ENCODE results near the gene SPRING1.

The SPRING1 gene

DNA sequence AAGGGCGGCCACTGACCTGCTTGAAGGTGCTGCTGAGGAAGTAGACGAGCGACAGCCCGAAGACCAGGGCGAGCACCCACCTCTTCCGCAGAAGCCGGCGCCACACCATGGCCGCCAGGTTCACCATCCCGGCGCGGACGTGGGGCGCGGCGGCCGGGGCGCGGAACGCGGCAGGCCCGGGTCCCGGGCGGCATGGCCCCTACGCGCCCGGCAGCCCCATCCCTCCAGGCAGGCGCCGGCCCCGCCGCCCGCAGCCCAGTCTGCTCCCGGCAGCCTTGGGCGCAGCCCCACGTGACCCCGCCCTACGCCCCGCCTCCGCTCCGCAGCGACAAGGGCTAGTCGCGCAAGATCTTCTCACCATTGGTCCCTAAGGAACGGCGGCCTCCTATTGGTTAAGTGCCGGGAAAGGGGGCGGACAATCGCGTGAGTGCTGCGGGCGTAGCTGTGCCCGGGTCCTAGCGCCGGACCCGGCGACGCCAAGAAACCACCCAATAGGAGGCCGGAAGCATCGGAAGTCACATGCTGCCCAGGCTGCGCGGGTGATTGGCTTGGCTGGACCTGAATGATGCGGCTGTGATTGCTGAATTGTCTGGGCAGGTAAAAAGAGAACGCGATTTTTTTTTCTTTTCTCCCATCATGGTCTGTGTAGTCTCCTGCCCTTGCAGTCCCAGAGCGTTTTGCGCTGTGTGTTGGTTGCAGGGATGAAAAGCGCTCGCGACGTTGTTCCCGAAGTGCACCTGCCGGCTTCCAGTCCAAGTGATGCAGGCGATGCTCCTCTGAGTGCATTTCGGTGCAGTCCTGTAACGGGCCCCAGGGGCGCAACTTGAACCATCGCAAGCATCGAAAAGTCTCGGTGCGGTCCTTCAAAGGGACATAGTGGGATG is at the start of gene SPRING1, which contains the start of gene RNFT2:
Gene SPRING1 (minus strand): TSS at position 296 of the 884 bp plus-strand sequence. CDS start 169 bp downstream, at position 127.
Gene RNFT2 (plus strand): TSS at position 542 of the 884 bp plus-strand sequence. CDS start 2,183 bp downstream, outside the sequence.
- peak within 1 kb of the TSS; percentile 96 to 97 for H3K27ac Mint-ChIP-seq
- ATAC-seq = peak; percentile 97
- peak; percentile 97 to 99 for DNase-seq
- no peaks in the 10 kb centered on the region for H3K27me3 Mint-ChIP-seq
- no peaks in the 10 kb centered on the region for H3K9me3 Mint-ChIP-seq
- peak within 1 kb of the TSS; percentile 88 to 94 for H3K4me3 Mint-ChIP-seq
- H3K4me1 Mint-ChIP-seq = peaks cover 38% of the 10 kb centered on the region

DNA sequence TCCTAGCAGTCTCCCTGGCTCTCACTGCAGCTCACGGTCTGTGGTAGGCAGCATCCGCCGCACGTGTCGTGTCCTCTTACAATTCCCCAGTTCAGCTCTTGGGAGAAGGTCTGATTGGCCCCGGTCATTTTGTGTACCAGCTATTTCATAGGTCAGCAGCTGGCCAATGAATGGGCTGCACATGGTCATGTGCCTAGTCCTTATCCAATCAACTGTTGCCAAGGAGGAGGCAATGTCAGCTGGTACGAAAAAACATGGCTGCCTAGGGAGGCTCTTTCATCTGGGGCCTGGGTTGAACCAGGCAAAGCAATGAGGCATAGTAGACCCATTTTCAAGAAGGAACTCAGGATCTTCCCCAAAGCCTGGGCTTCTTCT is 46.4 kb upstream of the SPRING1 start:
- H3K27me3 Mint-ChIP-seq = no peaks in the 10 kb centered on the region
- H3K4me3 Mint-ChIP-seq = no peak overlapping the region
- no peaks in the 10 kb centered on the region for H3K9me3 Mint-ChIP-seq
- no peak overlapping the region for H3K27ac Mint-ChIP-seq
- DNase-seq (no peak), ATAC-seq (no peak)
- no peaks in the 10 kb centered on the region for H3K4me1 Mint-ChIP-seq

DNA sequence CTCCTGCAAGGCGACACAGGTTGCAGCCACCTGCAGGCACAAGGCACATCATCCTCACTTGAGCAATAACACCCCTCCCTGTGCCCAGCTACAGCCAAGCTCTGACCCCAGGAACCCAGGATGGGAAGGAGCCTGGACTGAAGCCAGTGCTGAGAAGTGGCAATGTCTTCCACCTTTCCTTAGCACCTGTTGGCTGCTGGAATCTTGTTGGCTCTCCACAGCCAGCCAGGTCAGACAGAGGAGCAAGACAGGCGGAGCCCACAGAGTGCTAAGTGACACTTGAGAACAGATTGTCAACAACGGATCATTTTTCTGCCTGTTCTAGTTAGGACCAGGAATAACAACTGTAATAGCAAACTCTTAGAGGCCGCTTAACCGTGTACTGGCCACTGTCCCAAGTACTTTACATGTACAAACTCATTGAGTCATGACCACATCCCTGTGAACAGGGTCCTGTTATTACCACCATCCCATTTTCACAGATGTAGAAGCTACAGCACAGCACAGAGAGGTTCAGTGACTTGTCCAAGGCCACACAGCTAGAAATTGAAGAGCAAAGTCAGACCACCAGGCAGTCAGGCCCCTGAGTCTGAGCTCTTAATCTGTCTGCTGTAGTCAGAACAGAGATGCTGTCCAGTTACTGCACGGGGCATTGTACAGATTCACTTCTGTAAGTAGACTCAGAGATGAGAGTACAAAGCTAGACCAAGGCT is 45.8 kb upstream of the SPRING1 start:
- no peak overlapping the region for H3K4me3 Mint-ChIP-seq
- DNase-seq (no peak), ATAC-seq (no peak)
- no peaks in the 10 kb centered on the region for H3K4me1 Mint-ChIP-seq
- no peak overlapping the region for H3K27ac Mint-ChIP-seq
- H3K27me3 Mint-ChIP-seq = no peaks in the 10 kb centered on the region
- no peaks in the 10 kb centered on the region for H3K9me3 Mint-ChIP-seq

DNA sequence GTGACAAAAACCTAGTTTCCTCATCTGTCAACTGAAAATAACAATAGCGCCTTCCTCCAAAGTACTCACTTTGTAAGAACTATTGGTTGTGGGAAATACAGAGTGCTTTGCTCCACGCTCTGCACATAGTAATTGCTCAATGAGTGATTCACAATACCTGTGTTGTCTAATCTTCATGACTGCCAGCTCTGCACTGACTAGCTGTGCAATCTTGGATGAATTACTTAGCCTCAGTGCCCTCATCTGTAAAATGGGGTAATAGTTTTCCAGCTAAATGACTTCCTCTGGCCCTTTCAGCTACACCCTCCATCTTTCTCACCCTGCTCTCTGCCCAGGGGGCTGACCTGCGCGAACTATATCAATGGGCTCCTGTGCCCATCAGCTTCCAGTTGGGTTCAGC is 43.1 kb upstream of the SPRING1 start:
- Mint-ChIP-seq H3K9me3 (no peaks in the 10 kb centered on the region), H3K4me1 (no peaks in the 10 kb centered on the region), H3K27me3 (no peaks in the 10 kb centered on the region), H3K4me3 (no peak overlapping the region), H3K27ac (no peak overlapping the region)
- DNase-seq (no peak), ATAC-seq (no peak)

DNA sequence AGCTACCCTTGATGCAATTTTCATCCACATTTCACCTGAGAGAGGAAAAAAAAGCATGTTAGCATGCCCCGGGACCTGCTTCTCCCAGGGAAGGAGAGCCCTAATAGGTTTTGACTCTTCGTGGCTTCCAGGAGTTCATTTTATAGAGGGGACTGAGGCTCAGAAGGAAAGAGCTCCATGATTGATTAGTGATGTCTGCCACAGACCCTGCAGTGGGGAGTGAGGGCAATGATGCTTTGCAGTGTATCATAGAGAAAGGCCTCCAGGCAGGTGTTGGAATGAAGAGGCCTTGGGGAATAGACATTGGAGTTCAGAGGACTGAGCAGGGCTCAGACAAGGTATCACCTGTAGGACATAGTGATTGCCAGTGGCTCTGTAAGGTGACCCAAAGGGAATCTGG is 41.7 kb upstream of the SPRING1 start:
- Mint-ChIP-seq H3K4me1 (no peaks in the 10 kb centered on the region), H3K9me3 (no peaks in the 10 kb centered on the region), H3K4me3 (no peak overlapping the region), H3K27me3 (no peaks in the 10 kb centered on the region), H3K27ac (peak overlapping the region in 1 of 2 donors; percentile 40)
- ATAC-seq (no peak), DNase-seq (no peak)

GRCh38 chr12:116777245-116777644 is 39.4 kb upstream of the SPRING1 start:
- H3K4me1 Mint-ChIP-seq = peaks cover 9% of the 10 kb centered on the region
- no peak overlapping the region for H3K4me3 Mint-ChIP-seq
- DNase-seq = no peak
- no peak for ATAC-seq
- H3K27me3 Mint-ChIP-seq = no peaks in the 10 kb centered on the region
- H3K27ac Mint-ChIP-seq = no peak overlapping the region
- no peaks in the 10 kb centered on the region for H3K9me3 Mint-ChIP-seq

- H3K4me3 Mint-ChIP-seq = no peak overlapping the region
- H3K4me1 Mint-ChIP-seq = peaks cover 9% of the 10 kb centered on the region
- DNase-seq = no peak
- peak overlapping the region in 1 of 2 donors; percentile 78 for H3K27ac Mint-ChIP-seq
- H3K9me3 Mint-ChIP-seq = no peaks in the 10 kb centered on the region
- peak; percentile 66 for ATAC-seq
- H3K27me3 Mint-ChIP-seq = no peaks in the 10 kb centered on the region
These were observed 36.2 kb upstream of the SPRING1 start for GRCh38 chr12:116774020-116774419.

GRCh38 chr12:116773276-116773731 is 35.4 kb upstream of the SPRING1 start:
- H3K27me3 Mint-ChIP-seq = no peaks in the 10 kb centered on the region
- H3K27ac Mint-ChIP-seq = no peak overlapping the region
- DNase-seq (no peak), ATAC-seq (no peak)
- H3K4me3 Mint-ChIP-seq = no peak overlapping the region
- no peaks in the 10 kb centered on the region for H3K9me3 Mint-ChIP-seq
- peaks cover 9% of the 10 kb centered on the region for H3K4me1 Mint-ChIP-seq

DNA sequence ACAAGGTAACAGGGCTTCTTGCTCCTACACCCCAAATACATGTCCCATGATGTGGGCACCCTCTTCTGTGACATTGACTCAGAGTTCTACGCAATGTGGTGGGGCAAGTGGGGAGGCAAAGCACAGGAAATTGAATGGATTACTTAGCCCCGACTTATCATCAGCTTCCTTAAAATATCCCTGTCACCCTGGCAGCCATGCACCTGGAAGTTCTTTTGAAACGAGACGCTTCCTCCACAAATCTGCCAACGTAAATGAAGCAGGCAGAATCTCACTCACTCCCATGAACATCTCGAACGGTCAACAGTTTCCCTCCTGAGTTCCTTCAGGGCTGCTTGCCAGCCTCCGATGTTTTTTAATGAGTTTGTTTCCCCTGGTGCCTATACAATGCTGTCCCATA is 33.8 kb upstream of the SPRING1 start:
- Mint-ChIP-seq H3K4me3 (no peak overlapping the region), H3K27ac (no peak overlapping the region), H3K9me3 (no peaks in the 10 kb centered on the region), H3K4me1 (peaks cover 9% of the 10 kb centered on the region), H3K27me3 (no peaks in the 10 kb centered on the region)
- ATAC-seq (no peak), DNase-seq (no peak)

DNA sequence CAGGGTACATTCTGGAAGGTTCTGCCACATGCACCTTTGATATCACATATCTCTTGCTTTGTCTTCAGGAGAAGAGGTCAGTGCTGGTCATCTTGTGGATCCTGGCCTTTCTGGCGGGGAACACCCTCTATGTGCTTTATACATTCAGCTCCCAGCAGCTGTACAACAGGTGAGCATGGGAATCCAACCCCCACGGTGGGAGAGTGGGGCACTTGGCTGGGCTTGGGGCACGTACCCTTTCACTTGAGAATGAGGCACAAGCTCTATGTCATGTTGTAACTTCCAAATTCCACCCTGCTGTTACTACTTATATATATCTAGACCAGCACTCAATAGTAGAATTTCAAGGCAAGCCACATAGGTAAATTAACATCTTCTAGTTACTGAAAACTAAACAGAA is 28.9 kb upstream of the SPRING1 start:
- no peak for ATAC-seq
- H3K27ac Mint-ChIP-seq = no peak overlapping the region
- H3K9me3 Mint-ChIP-seq = no peaks in the 10 kb centered on the region
- H3K4me3 Mint-ChIP-seq = no peak overlapping the region
- H3K27me3 Mint-ChIP-seq = no peaks in the 10 kb centered on the region
- H3K4me1 Mint-ChIP-seq = no peaks in the 10 kb centered on the region
- no peak for DNase-seq

DNA sequence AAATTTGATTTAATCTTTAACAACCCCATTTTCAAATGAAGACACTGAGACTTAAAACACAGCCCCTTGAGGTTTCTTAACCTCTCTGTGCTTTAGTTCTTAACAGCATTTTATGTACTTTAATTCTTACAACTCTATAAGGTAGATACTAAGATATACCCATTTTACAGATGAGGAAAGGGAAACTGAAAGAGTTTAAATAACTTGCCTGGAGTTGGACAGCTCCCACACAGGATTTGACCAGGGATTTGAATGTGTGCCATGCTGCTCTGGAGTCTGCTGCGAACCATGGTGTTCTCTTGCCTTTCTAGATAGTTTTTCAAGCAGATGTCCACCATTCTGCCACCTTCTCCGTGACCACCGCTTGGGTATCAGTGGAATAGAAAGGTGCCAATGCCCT is 28.4 kb upstream of the SPRING1 start:
- ATAC-seq (no peak), DNase-seq (no peak)
- Mint-ChIP-seq H3K27me3 (no peaks in the 10 kb centered on the region), H3K4me3 (no peak overlapping the region), H3K27ac (no peak overlapping the region), H3K4me1 (no peaks in the 10 kb centered on the region), H3K9me3 (no peaks in the 10 kb centered on the region)

- ATAC-seq = no peak
These were observed 27.4 kb upstream of the SPRING1 start for GRCh38 chr12:116765271-116765670.

GRCh38 chr12:116761499-116761898 is 23.6 kb upstream of the SPRING1 start:
- peak overlapping the region in 1 of 2 donors; percentile 29 for H3K27ac Mint-ChIP-seq
- ATAC-seq (no peak), DNase-seq (no peak)
- H3K4me3 Mint-ChIP-seq = no peak overlapping the region
- H3K9me3 Mint-ChIP-seq = no peaks in the 10 kb centered on the region
- no peaks in the 10 kb centered on the region for H3K27me3 Mint-ChIP-seq
- peaks cover 30% of the 10 kb centered on the region for H3K4me1 Mint-ChIP-seq

More at GRCh38 chr12:116765271-116765670, 27.4 kb upstream of the SPRING1 start:
- H3K27ac Mint-ChIP-seq = no peak overlapping the region
- H3K4me1 Mint-ChIP-seq = peaks cover 7% of the 10 kb centered on the region
- DNase-seq = no peak
- no peaks in the 10 kb centered on the region for H3K27me3 Mint-ChIP-seq
- H3K9me3 Mint-ChIP-seq = no peaks in the 10 kb centered on the region
- no peak overlapping the region for H3K4me3 Mint-ChIP-seq

GRCh38 chr12:116760622-116761020 is 22.8 kb upstream of the SPRING1 start:
- ATAC-seq (no peak), DNase-seq (no peak)
- H3K27me3 Mint-ChIP-seq = no peaks in the 10 kb centered on the region
- H3K4me3 Mint-ChIP-seq = peak overlapping the region; percentile 51 to 80
- H3K4me1 Mint-ChIP-seq = peaks cover 30% of the 10 kb centered on the region
- no peak overlapping the region for H3K27ac Mint-ChIP-seq
- no peaks in the 10 kb centered on the region for H3K9me3 Mint-ChIP-seq

DNA sequence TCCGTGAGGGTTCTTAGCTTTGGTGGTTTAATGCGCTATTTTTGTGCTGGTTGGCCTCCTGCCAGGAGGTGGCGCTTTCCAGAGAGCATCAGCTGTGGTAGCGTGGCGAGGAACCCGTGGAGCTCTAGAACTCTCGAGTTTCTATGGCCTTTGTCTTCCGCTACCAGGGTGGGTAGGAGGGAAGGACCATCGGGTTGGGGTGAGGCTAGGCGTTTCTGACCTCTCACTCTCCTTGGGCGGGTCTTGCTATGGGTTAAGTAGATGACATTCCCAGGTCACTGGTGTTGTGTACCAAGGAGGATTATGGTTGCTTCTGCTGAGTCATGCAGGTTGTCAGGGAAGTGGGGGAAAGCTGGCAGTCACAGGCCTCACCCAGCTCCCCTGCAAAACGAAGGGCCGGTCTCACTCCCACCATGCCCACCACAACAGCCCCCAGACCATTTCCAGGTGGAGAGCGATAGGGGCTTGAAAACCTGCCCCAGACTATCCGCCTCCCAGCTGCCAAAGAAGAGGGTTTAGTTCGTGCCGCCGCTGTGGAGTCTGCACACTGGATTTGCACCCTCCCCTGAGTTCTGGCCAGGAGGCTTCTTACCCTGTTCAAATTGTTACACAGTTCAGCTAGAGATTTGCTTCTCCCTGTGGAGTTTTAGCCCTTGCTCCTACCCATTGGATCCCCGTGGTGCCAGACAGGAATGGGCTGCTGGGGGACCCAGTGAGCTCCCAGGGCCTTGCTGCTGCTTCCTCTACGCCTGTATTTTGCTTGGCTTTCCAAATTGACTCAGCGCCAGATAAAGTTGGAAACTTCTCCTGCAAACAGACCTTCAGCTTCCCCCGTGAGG is 22.1 kb upstream of the SPRING1 start:
- peak; percentile 42 to 55 for DNase-seq

More for the DNA sequence above, 22.1 kb upstream of the SPRING1 start:
- Mint-ChIP-seq H3K9me3 (no peaks in the 10 kb centered on the region), H3K4me3 (peak overlapping the region; percentile 67 to 80), H3K4me1 (peaks cover 30% of the 10 kb centered on the region), H3K27me3 (no peaks in the 10 kb centered on the region), H3K27ac (peak overlapping the region; percentile 30 to 66)
- ATAC-seq = peak; percentile 75

Measured in stimulated activated naive CD8-positive, alpha-beta T cell treated with anti-CD3 and anti-CD28 coated beads, Interleukin-15, amount 100 ng/mL, for 72 hours (primary cell).